Neuron (in vitro differentiated cells): ENCODE measurements around the gene BCL2.

ENCODE experiments used
- H2AFZ ChIP-seq: one replicate; pipeline ENCODE4 v1.6.1; 2013; ENCODE audit warnings: low read depth, mild to moderate bottlenecking, inconsistent platforms, low read length, moderate library complexity
- H3K27me3 ChIP-seq: one replicate; pipeline ENCODE4 v1.6.1; 2013; ENCODE audit warnings: low read length; ENCODE audit not compliant: insufficient read depth
- H3K36me3 ChIP-seq: one replicate; pipeline ENCODE4 v1.6.1; 2013; ENCODE audit warnings: low read length; ENCODE audit not compliant: insufficient read depth
- H3K4me1 ChIP-seq: one replicate; pipeline ENCODE4 v1.6.1; 2013; ENCODE audit warnings: low read length; ENCODE audit not compliant: insufficient read depth
- H3K4me3 ChIP-seq: 2 replicates; pipeline ENCODE4 v1.5.1; 2013; ENCODE audit warnings: mild to moderate bottlenecking, low read length, moderate library complexity
- H3K9me3 ChIP-seq: one replicate; pipeline ENCODE4 v1.6.1; 2013; ENCODE audit warnings: low read length

Gene BCL2

DNA sequence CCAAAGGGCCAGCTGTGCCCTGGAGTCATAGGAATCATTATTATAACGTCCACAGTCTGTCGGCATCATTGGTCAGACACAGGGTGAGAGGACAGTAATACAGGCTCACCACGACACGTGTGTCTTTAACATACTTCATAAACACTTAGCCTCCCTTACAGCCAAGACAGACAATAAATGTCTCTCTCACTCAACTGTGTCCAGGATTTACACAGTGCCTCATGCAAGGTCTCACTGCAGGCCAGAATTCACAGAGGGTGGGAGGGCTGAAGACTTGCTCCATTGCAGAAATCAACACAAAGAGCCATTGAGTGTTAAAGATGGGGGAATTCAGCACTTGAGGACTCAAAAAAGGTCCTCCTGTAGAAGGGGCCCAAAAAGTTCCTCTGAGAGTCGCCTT lies 210.5 kb downstream of the BCL2 start:
- H3K4me3 ChIP-seq = no peak overlapping the region
- no peaks in the 10 kb centered on the region for H3K9me3 ChIP-seq
- peaks cover 6% of the 10 kb centered on the region for H3K4me1 ChIP-seq
- H3K27me3 ChIP-seq = no peaks in the 10 kb centered on the region
- H3K36me3 ChIP-seq = no peaks in the 10 kb centered on the region
- no peak overlapping the region for H2AFZ ChIP-seq

DNA sequence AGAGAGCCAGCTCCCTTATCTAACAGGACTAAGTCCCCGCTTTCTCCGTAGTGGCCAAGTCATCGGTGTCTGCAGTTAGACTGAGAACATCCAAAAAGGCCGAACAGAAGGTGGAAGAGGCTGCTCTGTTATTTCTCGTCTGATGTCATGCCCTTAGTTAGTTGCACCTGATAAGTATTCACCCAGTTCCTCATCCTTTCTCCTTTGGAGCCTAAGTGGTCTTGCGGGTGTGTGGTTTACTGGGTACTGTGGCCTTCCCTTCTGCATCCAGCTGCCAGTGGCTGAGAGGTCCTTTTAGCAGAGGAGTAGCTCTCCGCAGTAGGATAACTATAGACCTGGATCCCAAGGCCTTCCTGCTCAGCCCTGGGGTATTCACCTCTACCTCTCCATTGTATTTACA lies 211.6 kb downstream of the BCL2 start:
- Histone ChIP-seq H3K27me3 (no peaks in the 10 kb centered on the region), H2AFZ (no peak overlapping the region), H3K4me1 (peaks cover 6% of the 10 kb centered on the region), H3K4me3 (no peak overlapping the region), H3K9me3 (no peaks in the 10 kb centered on the region), H3K36me3 (no peaks in the 10 kb centered on the region)

DNA sequence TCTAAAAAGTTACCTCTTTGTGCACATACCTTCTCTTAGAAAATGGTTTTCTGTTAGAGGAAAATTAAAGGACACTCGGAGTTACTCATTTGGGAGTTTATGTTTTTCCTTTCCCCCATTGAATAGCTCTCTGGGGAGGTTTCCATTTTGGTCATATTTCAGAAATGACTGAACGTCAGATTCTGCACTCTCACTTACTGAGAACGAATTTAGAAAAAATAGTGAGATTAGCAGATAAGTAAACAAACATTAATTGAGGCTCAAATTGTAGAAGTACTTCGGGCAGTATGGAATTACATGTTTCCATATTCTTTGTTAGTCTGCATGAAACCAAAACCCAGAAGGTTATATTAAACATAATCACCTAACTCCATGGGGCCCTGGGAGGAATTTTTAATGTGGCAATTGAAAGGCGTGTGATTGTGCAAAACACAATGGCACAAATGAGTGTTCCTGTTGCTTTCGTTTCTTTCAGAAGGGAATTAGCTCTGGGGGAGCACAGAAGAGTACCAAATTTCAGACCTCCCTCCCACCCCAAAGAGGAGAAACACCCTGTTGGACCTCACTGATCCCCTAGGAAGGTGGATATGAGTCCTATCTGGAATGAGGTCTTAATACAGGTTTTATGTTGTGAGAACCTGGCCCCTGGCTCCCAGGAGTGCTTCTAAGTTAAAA lies 212.3 kb downstream of the BCL2 start:
- Histone ChIP-seq H3K4me1 (peaks cover 6% of the 10 kb centered on the region), H3K9me3 (no peaks in the 10 kb centered on the region), H3K27me3 (no peaks in the 10 kb centered on the region), H3K36me3 (no peaks in the 10 kb centered on the region), H3K4me3 (no peak overlapping the region), H2AFZ (no peak overlapping the region)

DNA sequence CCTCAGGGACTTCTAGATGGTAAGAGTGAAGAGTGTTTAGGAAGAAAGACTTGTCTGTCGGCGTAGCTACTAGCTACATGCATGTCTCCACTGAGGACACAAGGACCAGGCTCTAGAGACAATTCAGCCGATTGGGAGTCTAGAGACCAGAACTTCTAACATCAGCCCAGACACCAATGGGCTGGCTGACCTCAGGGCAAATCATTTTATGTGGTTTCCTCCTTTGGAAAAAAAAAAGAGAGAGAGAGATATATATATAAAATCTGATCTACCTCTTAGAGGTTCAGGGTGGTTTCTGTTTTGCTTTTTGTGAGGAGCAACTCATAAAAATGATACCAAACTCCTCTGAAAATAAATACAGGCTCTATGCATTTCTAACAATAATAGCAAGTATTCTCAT lies 212.8 kb downstream of the BCL2 start:
- no peaks in the 10 kb centered on the region for H3K9me3 ChIP-seq
- H3K36me3 ChIP-seq = no peaks in the 10 kb centered on the region
- H2AFZ ChIP-seq = no peak overlapping the region
- peaks cover 6% of the 10 kb centered on the region for H3K4me1 ChIP-seq
- no peaks in the 10 kb centered on the region for H3K27me3 ChIP-seq
- H3K4me3 ChIP-seq = no peak overlapping the region

DNA sequence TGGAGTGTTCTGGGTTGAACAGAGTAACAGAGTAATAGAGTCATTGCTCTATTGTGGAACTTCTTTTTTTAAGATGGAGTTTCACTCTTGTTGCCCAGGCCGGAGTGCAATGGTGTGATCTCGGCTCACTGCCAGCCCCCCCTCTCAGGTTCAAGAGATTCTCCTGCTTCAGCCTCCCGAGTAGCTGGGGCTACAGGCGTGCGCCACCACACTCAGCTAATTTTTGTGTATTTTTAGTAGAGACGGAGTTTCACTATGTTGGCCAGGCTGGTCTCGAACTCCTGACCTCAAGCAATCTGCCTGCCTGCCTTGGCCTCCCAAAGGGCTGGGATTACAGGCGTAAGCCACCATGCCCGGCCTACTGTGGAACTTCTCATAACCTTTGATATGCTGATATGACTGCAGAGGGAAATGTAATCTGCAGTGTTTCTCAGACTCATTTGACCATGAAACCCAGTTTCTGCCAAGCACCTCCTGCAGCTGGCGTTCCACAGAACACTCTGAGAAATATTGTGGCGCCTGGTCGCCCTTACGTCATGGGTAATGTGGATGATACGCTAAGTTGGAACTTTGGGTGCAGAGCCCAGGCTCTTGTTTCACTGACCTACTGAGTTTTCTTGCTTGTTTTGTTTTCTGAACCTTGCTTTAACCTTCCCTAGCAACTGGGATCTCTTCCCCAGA lies 213.8 kb downstream of the BCL2 start:
- no peaks in the 10 kb centered on the region for H3K27me3 ChIP-seq
- no peaks in the 10 kb centered on the region for H3K36me3 ChIP-seq
- H2AFZ ChIP-seq = no peak overlapping the region
- no peaks in the 10 kb centered on the region for H3K9me3 ChIP-seq
- peaks cover 6% of the 10 kb centered on the region for H3K4me1 ChIP-seq
- no peak overlapping the region for H3K4me3 ChIP-seq

DNA sequence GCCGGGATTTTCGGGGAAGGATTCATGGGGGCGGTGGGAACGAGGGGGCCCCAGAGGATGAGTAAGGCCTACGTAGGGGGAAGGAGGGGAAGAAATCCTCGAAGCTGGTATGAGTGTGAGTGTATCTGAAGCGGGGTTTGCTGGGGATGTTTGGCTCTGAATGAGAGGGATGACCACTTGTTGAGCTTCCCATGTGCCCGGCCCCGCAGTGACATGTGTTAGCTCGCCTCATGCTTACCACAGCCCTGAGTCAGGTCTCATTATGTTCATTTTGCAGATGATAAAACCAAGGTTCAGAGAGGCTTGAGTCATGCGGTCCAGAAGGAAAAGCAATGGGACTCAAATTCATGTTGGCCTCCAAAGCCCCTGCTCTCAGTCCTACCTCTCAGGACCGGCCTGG lies 214.7 kb downstream of the BCL2 start:
- Histone ChIP-seq H3K9me3 (no peaks in the 10 kb centered on the region), H2AFZ (no peak overlapping the region), H3K27me3 (peaks cover 3% of the 10 kb centered on the region), H3K4me1 (peaks cover 6% of the 10 kb centered on the region), H3K4me3 (no peak overlapping the region), H3K36me3 (no peaks in the 10 kb centered on the region)

DNA sequence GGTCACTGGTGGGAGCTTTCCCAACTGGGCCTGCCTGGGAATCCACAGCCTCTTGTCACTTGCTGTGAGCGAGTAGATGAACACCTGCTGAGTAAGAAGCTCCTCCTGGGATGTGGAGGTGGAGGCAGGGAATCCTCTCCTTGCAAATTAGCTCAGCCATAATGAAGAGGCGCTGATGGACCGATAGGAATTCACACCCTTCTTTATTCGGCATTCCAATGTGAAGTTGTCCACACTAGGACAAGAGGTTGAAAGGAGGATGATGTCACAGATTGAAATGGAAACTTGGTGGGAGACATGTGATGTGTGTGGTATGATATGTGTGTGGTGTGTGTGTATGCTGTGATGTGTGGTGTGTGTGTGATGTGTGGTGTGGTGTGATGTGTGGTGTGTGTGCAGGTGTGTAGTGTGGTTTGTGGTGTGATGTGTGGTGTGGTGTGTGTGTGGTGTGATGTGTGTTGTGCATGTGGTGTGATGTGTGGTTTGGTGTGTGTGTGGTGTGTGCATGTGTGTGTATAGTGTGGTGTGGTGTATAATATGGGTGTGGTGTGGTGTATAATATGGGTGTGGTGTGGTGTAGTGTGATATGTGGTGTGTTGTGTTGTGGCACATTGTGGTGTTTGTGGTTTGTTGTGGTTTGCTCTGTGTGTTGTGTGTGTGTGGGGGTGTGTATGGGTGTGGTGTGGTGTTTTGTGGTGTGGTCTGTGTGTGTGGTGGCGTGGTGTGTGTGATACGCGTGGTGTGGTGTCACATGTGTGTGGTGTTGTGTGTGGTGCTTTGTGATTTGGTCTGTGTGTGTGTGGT lies 216.4 kb downstream of the BCL2 start:
- Histone ChIP-seq H3K4me3 (no peak overlapping the region), H3K9me3 (no peaks in the 10 kb centered on the region), H3K36me3 (no peaks in the 10 kb centered on the region), H2AFZ (no peak overlapping the region), H3K4me1 (peaks cover 6% of the 10 kb centered on the region), H3K27me3 (peaks cover 3% of the 10 kb centered on the region)

DNA sequence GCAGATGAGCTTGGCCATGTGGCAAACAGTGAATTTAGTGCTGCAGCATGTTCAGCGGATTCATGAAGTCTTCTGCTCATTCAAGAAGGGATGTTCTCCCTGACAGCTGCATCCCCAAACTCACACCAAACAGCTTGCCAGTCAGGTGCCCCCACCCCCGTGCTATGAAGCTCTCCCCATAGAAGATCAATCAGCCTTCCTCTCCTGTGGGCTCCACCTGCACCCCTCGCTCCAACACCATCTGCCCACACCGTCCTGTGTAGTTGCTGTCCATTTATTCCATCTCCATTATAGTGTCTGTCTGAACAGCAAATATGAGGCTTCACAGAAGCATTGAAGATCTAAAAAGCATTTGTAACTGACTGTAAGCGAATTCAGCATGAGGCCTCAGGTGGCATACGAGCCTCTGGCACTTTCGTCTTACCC lies 218.9 kb downstream of the BCL2 start:
- no peak overlapping the region for H2AFZ ChIP-seq
- H3K27me3 ChIP-seq = peaks cover 3% of the 10 kb centered on the region
- H3K4me3 ChIP-seq = no peak overlapping the region
- H3K4me1 ChIP-seq = no peaks in the 10 kb centered on the region
- H3K9me3 ChIP-seq = no peaks in the 10 kb centered on the region
- no peaks in the 10 kb centered on the region for H3K36me3 ChIP-seq

DNA sequence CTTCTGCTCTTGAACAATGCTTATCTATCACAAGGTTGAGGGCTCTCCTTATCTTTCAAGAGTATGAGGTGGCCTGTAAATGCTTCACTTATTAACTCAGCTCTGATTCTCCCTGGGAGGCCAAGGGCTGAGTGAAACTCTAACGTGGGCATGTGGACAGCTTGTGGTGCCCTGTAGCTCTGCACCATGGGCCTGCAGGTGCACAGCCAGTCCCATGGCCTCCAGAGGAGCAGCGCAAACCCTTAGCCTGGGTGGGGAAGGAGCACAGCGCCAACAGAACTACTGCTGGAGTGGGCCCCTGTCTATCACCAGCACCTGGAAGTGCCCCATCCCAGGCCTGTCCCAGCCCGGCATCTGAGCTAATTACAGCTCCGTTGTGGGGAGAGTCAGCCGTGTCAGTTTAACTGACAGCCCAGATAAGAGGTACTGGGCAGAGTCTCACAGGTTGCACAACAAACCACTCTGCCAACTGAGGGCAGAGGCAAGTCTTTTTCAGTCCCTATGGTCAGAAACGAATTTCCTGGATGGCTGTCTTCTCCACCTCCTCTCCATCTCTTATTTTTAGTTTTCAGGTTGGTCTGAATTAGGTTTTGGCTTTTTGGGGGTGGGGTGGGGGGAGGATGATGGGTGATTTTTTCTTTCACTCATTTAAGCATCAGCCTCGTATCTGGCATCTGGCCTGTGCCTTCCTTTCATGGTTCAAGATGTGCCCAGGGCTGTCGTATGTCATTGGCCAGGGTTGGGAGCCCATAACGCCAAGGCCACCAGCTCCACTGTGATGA lies 219.5 kb downstream of the BCL2 start:
- no peak overlapping the region for H2AFZ ChIP-seq
- H3K36me3 ChIP-seq = no peaks in the 10 kb centered on the region
- H3K9me3 ChIP-seq = no peaks in the 10 kb centered on the region
- peaks cover 3% of the 10 kb centered on the region for H3K27me3 ChIP-seq
- H3K4me3 ChIP-seq = no peak overlapping the region
- no peaks in the 10 kb centered on the region for H3K4me1 ChIP-seq

DNA sequence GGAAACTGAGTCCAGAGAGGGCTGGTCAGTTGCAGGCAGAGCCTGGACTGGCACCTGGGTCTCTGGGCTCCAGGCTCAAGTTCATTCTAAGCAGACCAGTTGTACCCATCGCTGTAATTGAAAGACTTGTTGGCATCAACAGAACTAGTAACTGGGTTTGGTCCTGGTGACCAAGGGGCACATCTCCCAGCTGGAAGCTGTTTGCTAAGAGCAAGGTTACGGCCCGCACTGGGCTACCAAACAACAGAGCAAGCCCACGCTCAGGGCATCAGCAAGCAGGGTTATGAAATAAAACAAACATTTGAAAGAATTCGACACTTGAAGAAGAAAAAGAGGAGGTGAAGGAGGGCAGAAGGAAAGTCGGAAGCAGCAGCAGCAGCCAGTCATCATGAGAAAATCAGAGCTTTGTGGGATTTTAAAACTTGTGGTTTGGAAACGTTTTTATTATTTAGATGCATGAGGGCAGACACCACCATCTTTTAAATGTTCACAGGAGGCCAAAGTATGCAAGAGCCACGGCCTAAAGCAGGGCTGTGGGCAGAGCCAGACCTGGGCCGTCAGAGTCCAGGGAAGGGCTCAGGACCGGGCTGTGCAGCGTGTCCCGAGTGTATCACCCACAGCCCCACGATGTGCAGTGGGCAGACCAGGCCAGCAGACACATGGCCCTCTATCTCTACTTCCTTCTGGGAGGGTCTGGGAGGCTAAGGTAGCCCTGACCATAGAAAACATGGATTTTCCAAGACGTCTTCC lies 220.3 kb downstream of the BCL2 start:
- Histone ChIP-seq H3K4me1 (no peaks in the 10 kb centered on the region), H3K27me3 (peaks cover 3% of the 10 kb centered on the region), H3K9me3 (no peaks in the 10 kb centered on the region), H3K4me3 (no peak overlapping the region), H3K36me3 (no peaks in the 10 kb centered on the region), H2AFZ (no peak overlapping the region)

DNA sequence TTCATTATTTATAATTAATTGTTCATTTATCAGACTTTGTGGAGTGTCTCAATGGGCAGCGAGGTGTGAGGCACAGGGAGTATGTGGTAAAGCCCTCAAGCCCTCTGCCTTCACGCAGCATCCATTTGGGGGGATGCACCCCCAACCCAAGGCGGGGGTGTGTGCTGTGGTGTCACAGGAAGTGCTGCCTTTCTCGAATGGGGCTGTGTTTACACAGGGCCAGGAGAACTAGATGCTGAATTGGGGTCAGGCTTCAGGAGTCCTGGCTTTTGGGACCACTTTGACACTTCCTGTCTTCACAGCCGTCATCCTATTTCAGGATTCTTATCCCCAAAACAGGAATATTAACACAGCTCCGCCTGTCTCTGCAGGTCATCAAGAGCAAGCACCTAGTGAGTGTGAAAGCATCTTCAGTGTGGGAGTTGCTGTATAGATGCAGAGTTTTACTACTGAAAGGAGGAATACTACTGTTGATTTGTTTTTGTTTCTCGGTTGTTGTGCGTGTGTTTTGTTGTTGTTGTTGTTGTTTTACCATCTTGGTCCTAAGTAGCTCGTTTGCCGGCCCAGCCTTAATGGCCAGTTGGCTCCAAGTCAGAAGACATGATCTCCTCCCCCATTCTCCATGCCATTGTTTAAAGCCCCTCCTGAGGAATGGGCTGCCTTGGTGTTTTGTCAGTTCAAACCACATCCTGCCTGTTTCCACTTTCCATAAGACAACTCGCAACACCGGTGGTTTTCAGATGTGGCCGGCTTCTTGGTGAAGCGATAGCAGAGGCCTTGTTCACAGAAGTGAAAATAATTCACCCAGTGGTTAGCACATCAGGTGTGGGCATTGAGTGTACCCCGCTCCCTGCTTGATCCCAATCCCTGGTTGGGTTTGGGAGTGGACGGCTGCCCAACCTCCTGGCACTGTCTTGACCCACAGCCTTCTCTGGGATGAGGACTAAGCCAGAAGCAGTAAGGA lies 221.3 kb downstream of the BCL2 start:
- Histone ChIP-seq H3K27me3 (peaks cover 3% of the 10 kb centered on the region), H3K36me3 (no peaks in the 10 kb centered on the region), H3K4me3 (no peak overlapping the region), H3K9me3 (no peaks in the 10 kb centered on the region), H2AFZ (no peak overlapping the region), H3K4me1 (no peaks in the 10 kb centered on the region)
